HCT116 (cell line): ENCODE data around the gene ARR3. TPM values are rescaled to one million over a fixed set of nuclear protein-coding genes. Genes with fewer than 3 reads are reported as not detected.
"Not testable (repeated sequence)": the region's sequence is repeated elsewhere in the genome, so short reads cannot be mapped to it uniquely, and the experiment has no call there.

Source experiments
- ATAC-seq: fragments of 200-7000 bp; cut with Tn5 transposase; 2 replicates; pipeline ENCODE4 v1.9.1; 2020; ENCODE audit warnings: mild to moderate bottlenecking, moderate library complexity
- BruUV-seq: library from RNA; stranded (reverse); fragments of 400-500 nt; replicated peaks from 2 replicates; lab custom pipeline; 2021; lab: Mats Ljungman, UMichigan
- CTCF ChIA-PET: fragments of 300-600 bp; sonication (Branson Sonifier 250); formaldehyde crosslinking; loops from one replicate; lab custom pipeline; 2021; ENCODE audit warnings: antibody characterized with exemption; lab: Charles Lee
- POLR2A ChIA-PET: fragments of 300-600, 350-600 bp; sonication (Branson Sonifier 250); formaldehyde crosslinking; loops from one replicate; lab custom pipeline; 2021; ENCODE audit warnings: antibody characterized with exemption; lab: Charles Lee
- RAD21 ChIA-PET, 2 experiments: fragments of 300-600 bp; sonication (Branson Sonifier 250); formaldehyde crosslinking; loops; one replicate each; lab custom pipeline; 2023; ENCODE audit warnings: low total read pairs in 2 of 2; ENCODE audit not compliant: uncharacterized antibody in 2 of 2, unreplicated experiment in 2 of 2, low non-redundant PET in 1 of 2; lab: Charles Lee
- DNase-seq: peaks from one replicate; pipeline ENCODE4 v3.0.0-alpha.2; 2010; ENCODE audit warnings: low read depth, low spot score
- H2AFZ ChIP-seq: fragments of 200-600 bp; shearing (Covaris generic), sonication (generic); 2 replicates; pipeline ENCODE4 v1.6.1; 2017; ENCODE audit warnings: low read depth, mixed run types, mixed read lengths, antibody characterized with exemption, low read length; ENCODE audit not compliant: poor library complexity, severe bottlenecking
- H3K27ac ChIP-seq: 2 replicates; pipeline ENCODE4 v1.5.1; 2012; ENCODE audit warnings: low read depth, low read length
- H3K27me3 ChIP-seq: fragments of 200-600 bp; sonication (generic); 2 replicates; pipeline ENCODE4 v1.6.1; 2016; ENCODE audit warnings: mixed run types, low read length, mixed read lengths; ENCODE audit not compliant: insufficient read depth
- H3K36me3 ChIP-seq, 2 experiments: fragments of 200-500 bp in 1 of 2; fragments of 200-600 bp in 1 of 2; sonication (Bioruptor generic) in 1 of 2; sonication (generic) in 1 of 2; 2 replicates each; pipeline versions ENCODE4 v1.5.1 to v1.6.1; 2014 to 2016; ENCODE audit warnings: low read length in 2 of 2, inconsistent platforms in 1 of 2, mixed read lengths in 1 of 2, mixed run types in 1 of 2; ENCODE audit not compliant: insufficient read depth in 2 of 2, control insufficient read depth in 1 of 2
- H3K4me1 ChIP-seq, 2 experiments: fragments of 200-600 bp in 1 of 2; sonication (generic) in 1 of 2; 2 replicates each; pipeline versions ENCODE4 v1.5.1 to v1.6.1; 2012 to 2017; ENCODE audit warnings: low read length in 2 of 2, inconsistent platforms in 1 of 2, mild to moderate bottlenecking in 1 of 2, mixed read lengths in 1 of 2, mixed run types in 1 of 2, moderate library complexity in 1 of 2; ENCODE audit not compliant: insufficient read depth in 2 of 2, control insufficient read depth in 1 of 2
- H3K4me2 ChIP-seq: fragments of 200-600 bp; sonication (generic); 2 replicates; pipeline ENCODE4 v1.6.1; 2017; ENCODE audit warnings: mixed run types, low read length, mixed read lengths
- H3K4me3 ChIP-seq, 2 experiments: fragments of 200-600 bp in 1 of 2; sonication (generic) in 1 of 2; replicated peaks in 1 of 2; 2 replicates each; pipeline ENCODE4 v1.5.1; 2011 to 2016; ENCODE audit warnings: low read length in 2 of 2, control low read depth in 1 of 2, low read depth in 1 of 2, mild to moderate bottlenecking in 1 of 2, mixed read lengths in 1 of 2, mixed run types in 1 of 2
- H3K79me2 ChIP-seq: fragments of 200-600 bp; sonication (generic); 2 replicates; pipeline ENCODE4 v1.6.1; 2017; ENCODE audit warnings: mild to moderate bottlenecking, mixed run types, low read length, moderate library complexity, mixed read lengths; ENCODE audit not compliant: insufficient read depth
- H3K9ac ChIP-seq: fragments of 200-600 bp; sonication (generic); 2 replicates; pipeline ENCODE4 v1.6.1; 2016; ENCODE audit warnings: low read length, mixed read lengths
- H3K9me2 ChIP-seq: fragments of 200-600 bp; sonication (generic), shearing (Covaris generic); 2 replicates; pipeline ENCODE4 v1.6.1; 2017; ENCODE audit warnings: mixed run types, mild to moderate bottlenecking, moderate library complexity; ENCODE audit not compliant: insufficient read depth
- H3K9me3 ChIP-seq, 2 experiments: fragments of 200-500 bp in 1 of 2; fragments of 200-600 bp in 1 of 2; sonication (Bioruptor generic) in 1 of 2; sonication (generic) in 1 of 2; 2 replicates each; pipeline ENCODE4 v1.6.1; 2014 to 2017; ENCODE audit warnings: low read length in 2 of 2, mixed read lengths in 2 of 2, inconsistent platforms in 1 of 2, low read depth in 1 of 2, mild to moderate bottlenecking in 1 of 2, mixed run types in 1 of 2, moderate library complexity in 1 of 2; ENCODE audit not compliant: control insufficient read depth in 1 of 2, insufficient read depth in 1 of 2
- H4K20me1 ChIP-seq: fragments of 200-600 bp; sonication (generic), shearing (Covaris generic); 2 replicates; pipeline ENCODE4 v1.6.1; 2017; ENCODE audit warnings: mixed run types, mild to moderate bottlenecking, moderate library complexity; ENCODE audit not compliant: insufficient read depth
- FOSL1 ChIP-seq: IDR thresholded peaks from 2 replicates; pipeline ENCODE4 v1.6.1; 2012; ENCODE audit warnings: low read depth
- ZNF274 ChIP-seq: fragments of 200-500 bp; sonication (Bioruptor generic); IDR thresholded peaks from 2 replicates; pipeline ENCODE4 v1.6.1; 2014; ENCODE audit warnings: mild to moderate bottlenecking, low read depth, low read length, inconsistent platforms
- intact Hi-C: fragments of 100-400 bp; cut with micrococcal nuclease; formaldehyde crosslinking; loops from 2 replicates; pipeline ENCODE4 v1.10.0; 2022
- total RNA-seq: library from RNA; stranded (reverse); gene quantifications from one replicate; pipeline ENCODE4 v1.2.1, GENCODE V29; 2021; ENCODE audit not compliant: unreplicated experiment
- TF ChIP-seq, protein P1 (sequence below): IDR thresholded peaks from 2 replicates; pipeline ENCODE4 v1.6.1; 2012; ENCODE audit warnings: low read depth

Gene ARR3
- total RNA-seq, 1 experiment from 2014 or later: not detected

DNA sequence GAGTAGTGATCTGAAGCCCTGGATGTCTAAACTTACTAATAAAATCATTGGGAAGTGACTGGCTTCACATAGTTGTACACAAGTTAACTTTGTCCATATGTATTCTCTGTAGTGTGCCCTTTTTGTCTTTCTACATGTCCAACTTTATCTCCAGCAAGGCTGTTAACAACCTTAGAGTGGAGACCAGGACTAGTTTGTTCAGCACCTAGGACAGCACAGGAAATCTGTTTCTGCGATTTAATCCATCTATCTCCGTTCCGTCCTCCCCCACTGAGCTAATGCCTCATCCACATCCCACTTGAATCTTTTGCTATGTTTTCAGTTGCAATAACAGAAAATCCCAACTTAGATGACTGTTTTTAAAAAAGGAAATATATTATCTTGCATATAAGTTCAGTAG, 3.4 kb upstream of the ARR3 start:
- Histone ChIP-seq H3K9ac (no peak overlapping the region), H4K20me1 (no peaks in the 10 kb centered on the region), H3K36me3 (no peaks in the 10 kb centered on the region), H3K9me3 (no peaks in the 10 kb centered on the region), H3K4me1 (peaks cover 0 to 3% of the 10 kb centered on the region in 2 experiments; a peak in 1 of 4 replicates), H3K4me2 (no peak overlapping the region), H3K27me3 (no peaks in the 10 kb centered on the region), H3K79me2 (no peaks in the 10 kb centered on the region), H2AFZ (no peak overlapping the region), H3K4me3 (no peak overlapping the region), H3K9me2 (no peaks in the 10 kb centered on the region), H3K27ac (no peak overlapping the region)
- ATAC-seq (no peak), DNase-seq (no peak)
- POLR2A ChIA-PET: no interaction called here
- TF ChIP-seq ZNF274: no peak
- no peak for TF ChIP-seq FOSL1
- TF ChIP-seq, protein P1, sequence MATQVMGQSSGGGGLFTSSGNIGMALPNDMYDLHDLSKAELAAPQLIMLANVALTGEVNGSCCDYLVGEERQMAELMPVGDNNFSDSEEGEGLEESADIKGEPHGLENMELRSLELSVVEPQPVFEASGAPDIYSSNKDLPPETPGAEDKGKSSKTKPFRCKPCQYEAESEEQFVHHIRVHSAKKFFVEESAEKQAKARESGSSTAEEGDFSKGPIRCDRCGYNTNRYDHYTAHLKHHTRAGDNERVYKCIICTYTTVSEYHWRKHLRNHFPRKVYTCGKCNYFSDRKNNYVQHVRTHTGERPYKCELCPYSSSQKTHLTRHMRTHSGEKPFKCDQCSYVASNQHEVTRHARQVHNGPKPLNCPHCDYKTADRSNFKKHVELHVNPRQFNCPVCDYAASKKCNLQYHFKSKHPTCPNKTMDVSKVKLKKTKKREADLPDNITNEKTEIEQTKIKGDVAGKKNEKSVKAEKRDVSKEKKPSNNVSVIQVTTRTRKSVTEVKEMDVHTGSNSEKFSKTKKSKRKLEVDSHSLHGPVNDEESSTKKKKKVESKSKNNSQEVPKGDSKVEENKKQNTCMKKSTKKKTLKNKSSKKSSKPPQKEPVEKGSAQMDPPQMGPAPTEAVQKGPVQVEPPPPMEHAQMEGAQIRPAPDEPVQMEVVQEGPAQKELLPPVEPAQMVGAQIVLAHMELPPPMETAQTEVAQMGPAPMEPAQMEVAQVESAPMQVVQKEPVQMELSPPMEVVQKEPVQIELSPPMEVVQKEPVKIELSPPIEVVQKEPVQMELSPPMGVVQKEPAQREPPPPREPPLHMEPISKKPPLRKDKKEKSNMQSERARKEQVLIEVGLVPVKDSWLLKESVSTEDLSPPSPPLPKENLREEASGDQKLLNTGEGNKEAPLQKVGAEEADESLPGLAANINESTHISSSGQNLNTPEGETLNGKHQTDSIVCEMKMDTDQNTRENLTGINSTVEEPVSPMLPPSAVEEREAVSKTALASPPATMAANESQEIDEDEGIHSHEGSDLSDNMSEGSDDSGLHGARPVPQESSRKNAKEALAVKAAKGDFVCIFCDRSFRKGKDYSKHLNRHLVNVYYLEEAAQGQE: peak; percentile 35
- intact Hi-C loops: loop anchor here (5.0 kb wide), 1 partner anchor 67 kb away; no protein-coding TSS in a partner anchor
- RAD21 ChIA-PET: no interaction called here
- CTCF ChIA-PET: no interaction called here
- no TSS peak for BruUV-seq

DNA sequence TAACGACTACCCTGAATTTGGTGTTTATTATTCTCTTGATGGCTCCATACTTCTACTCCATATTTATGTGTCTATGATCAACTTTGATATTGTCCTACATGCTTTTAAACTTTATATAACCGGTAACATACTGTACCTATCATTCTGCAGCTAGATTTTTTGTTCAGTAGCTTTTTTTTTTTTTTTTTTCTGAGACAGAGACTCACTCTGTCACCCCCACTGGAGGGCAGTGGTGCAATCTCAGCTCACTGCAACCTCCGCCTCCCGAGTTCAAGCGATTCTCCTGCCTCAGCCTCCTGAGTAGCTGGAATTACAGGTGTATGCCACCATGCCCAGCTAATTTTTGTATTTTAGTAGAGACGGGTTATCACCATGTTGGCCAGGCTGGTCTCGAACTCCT, 5.9 kb downstream of the ARR3 start:
- DNase-seq, H4K20me1 ChIP-seq, H3K9me3 ChIP-seq, H3K4me2 ChIP-seq, H3K4me1 ChIP-seq, H3K27ac ChIP-seq, H3K4me3 ChIP-seq, H3K79me2 ChIP-seq, H3K27me3 ChIP-seq, ATAC-seq, H3K9ac ChIP-seq, POLR2A ChIA-PET, H3K9me2 ChIP-seq, H3K36me3 ChIP-seq, RAD21 ChIA-PET, BruUV-seq, H2AFZ ChIP-seq: not testable (repeated sequence)
- intact Hi-C loops: loop anchor here (5.0 kb wide), 1 partner anchor 388 kb away; no protein-coding TSS in a partner anchor
- CTCF ChIA-PET: interaction anchor here (0.6 kb wide), 1 partner anchor 12 kb away, joined by 3 read pairs; no protein-coding TSS in a partner anchor
